Activated naive CD4-positive, alpha-beta T cell treated with anti-CD3 and anti-CD28 coated beads, Interleukin-2, amount 50 U/mL, for 72 hours (primary cell): ENCODE data around the gene CEACAM19. TPM values are rescaled to one million over a fixed set of nuclear protein-coding genes. Genes with fewer than 3 reads are reported as not detected.
"Not testable (repeated sequence)": the region's sequence is repeated elsewhere in the genome, so short reads cannot be mapped to it uniquely, and the experiment has no call there.

Experiments used
- ATAC-seq, 2 donors: fragments of 150-1000 bp; cut with Tn5 transposase; 2 replicates each; pipeline ENCODE4 v1.10.0; 2021; ENCODE audit warnings: mild to moderate bottlenecking in 2 of 2, moderate library complexity in 2 of 2
- DNase-seq, 2 donors: peaks; one replicate each; pipeline ENCODE4 v3.0.0; 2021 to 2022; ENCODE audit warnings: low spot score in 2 of 2
- H3K27ac Mint-ChIP-seq, 2 donors: one replicate each; pipeline ENCODE4 v1.8.0; 2022; ENCODE audit warnings: mild to moderate bottlenecking in 2 of 2, mixed read lengths in 2 of 2
- H3K36me3 Mint-ChIP-seq, 2 donors: one replicate each; pipeline ENCODE4 v1.8.0; 2022; ENCODE audit warnings: mixed read lengths in 2 of 2
- H3K9me3 Mint-ChIP-seq, 2 donors: one replicate each; pipeline ENCODE4 v1.8.0; 2022; ENCODE audit warnings: mixed read lengths in 2 of 2
- total RNA-seq, 2 donors: library from RNA; stranded (reverse); gene quantifications; one replicate each; pipeline ENCODE4 v1.2.3, GENCODE V29; 2022

Gene CEACAM19
- total RNA-seq, 2 donors from 2014 or later, result 2.2 to 2.5 TPM

DNA sequence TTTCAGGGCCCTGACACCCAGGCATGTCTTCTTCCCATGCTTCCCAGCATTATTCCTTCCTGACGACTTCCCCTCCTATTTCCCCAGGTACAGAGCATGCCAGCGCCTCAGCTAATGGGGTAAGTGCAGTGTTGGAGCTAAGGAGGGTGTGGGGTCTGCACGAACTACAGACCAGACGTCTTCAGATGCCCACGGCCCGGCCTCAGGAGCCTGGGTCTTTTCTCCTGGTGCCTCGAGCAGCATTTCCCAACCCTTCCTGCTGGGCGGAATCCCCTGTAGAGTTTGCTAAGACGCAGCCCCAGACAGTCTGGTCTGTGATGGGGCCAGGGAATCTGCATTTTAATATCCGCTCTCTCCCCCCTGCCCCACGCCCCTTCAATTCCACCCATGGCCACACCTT, 10.1 kb upstream of the CEACAM19 start:
- no peaks in the 10 kb centered on the region for H3K9me3 Mint-ChIP-seq
- DNase-seq, result no peak

GRCh38 chr19:44661904-44662303, 9.4 kb upstream of the CEACAM19 start:
- H3K9me3 Mint-ChIP-seq, result no peaks in the 10 kb centered on the region

More for the DNA sequence above, 10.1 kb upstream of the CEACAM19 start:
- no peaks in the 10 kb centered on the region for H3K36me3 Mint-ChIP-seq
- no peak overlapping the region for H3K27ac Mint-ChIP-seq
- no peak for ATAC-seq

GRCh38 chr19:44662691-44663385, 8.4 kb upstream of the CEACAM19 start:
- Mint-ChIP-seq H3K27ac (no peak overlapping the region), H3K36me3 (no peaks in the 10 kb centered on the region), H3K9me3 (no peaks in the 10 kb centered on the region)
- DNase-seq, result no peak
- no peak for ATAC-seq

More at GRCh38 chr19:44661904-44662303, 9.4 kb upstream of the CEACAM19 start:
- Mint-ChIP-seq H3K36me3 (no peaks in the 10 kb centered on the region), H3K27ac (no peak overlapping the region)
- ATAC-seq (no peak), DNase-seq (no peak)

DNA sequence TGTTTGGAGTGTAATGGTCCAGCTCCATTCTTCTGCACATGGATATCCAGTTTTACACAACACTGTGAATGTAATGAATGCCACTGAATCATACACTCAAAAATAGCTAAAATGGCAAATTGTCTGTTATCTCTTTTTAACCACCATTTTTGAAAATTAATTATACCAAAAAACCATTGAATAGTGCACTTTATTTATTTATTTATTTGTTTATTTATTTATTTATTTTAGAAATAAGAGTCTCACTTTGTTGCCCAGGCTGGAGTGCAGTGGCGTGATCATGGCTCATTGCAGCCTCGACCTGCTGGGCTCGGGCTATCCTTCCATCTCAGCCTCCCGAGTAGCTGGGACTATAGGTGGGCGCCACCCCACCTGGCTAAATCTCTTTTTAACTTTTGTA, 7.3 kb upstream of the CEACAM19 start:
- DNase-seq (no peak), ATAC-seq (no peak)
- no peak overlapping the region for H3K27ac Mint-ChIP-seq
- H3K9me3 Mint-ChIP-seq, result no peaks in the 10 kb centered on the region
- no peaks in the 10 kb centered on the region for H3K36me3 Mint-ChIP-seq

DNA sequence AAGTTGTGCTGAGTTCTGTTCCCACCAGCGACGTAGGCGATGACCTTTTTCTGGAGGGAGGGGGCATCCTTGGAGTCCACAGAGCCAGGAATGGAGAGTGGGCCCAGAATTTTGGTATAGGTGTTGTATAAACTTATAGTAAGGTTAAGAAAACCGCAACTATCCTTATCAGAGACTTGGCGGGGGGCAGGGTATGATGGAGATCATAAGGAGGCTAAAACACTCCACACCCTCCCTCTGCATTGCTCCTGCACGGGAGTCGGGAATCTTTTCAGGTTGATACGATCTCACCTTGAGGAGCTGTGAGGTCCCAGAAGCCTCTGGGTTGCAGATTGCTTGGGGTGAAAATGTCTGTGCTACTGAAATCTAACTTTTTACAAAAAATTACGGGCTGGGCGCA, 6.3 kb upstream of the CEACAM19 start:
- H3K27ac Mint-ChIP-seq, result peak overlapping the region in 1 of 2 donors; percentile 36
- H3K36me3 Mint-ChIP-seq, result no peaks in the 10 kb centered on the region
- H3K9me3 Mint-ChIP-seq, result no peaks in the 10 kb centered on the region
- no peak for ATAC-seq
- no peak for DNase-seq

DNA sequence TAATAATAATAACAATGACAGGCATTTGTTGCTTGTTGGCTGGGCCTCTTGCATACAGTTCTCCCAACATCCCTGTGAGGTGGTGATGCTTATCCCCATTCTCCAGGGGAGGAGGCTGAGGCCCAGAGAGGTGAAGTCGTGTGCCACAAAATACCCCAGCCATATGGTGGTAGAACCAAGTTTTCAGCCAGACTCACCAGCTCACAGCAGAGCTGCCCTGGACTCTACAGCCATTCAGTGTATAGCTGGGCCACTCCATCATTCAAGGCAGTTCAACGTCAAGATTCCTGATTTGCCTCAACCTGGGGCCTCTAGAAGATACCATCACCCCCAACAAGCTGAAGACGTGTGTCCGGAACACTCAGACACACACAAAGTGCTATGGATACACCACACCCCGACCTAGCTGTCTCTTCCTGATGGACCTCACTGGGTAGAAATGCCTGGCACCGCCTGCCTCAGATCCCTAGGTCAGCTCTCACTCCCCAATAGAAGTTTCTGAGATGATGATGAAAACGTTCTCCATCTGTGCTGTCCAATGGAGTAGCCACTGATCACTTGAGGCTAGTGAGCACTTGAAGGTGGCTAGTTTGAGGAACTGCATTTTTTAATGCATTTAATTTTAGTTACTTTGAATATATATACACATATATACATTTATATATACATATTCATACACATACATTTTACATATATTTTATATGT, 4.3 kb upstream of the CEACAM19 start:
- no peaks in the 10 kb centered on the region for H3K36me3 Mint-ChIP-seq
- no peak for DNase-seq
- ATAC-seq, result peak; percentile 41 to 66
- H3K9me3 Mint-ChIP-seq, result no peaks in the 10 kb centered on the region
- H3K27ac Mint-ChIP-seq, result no peak overlapping the region

DNA sequence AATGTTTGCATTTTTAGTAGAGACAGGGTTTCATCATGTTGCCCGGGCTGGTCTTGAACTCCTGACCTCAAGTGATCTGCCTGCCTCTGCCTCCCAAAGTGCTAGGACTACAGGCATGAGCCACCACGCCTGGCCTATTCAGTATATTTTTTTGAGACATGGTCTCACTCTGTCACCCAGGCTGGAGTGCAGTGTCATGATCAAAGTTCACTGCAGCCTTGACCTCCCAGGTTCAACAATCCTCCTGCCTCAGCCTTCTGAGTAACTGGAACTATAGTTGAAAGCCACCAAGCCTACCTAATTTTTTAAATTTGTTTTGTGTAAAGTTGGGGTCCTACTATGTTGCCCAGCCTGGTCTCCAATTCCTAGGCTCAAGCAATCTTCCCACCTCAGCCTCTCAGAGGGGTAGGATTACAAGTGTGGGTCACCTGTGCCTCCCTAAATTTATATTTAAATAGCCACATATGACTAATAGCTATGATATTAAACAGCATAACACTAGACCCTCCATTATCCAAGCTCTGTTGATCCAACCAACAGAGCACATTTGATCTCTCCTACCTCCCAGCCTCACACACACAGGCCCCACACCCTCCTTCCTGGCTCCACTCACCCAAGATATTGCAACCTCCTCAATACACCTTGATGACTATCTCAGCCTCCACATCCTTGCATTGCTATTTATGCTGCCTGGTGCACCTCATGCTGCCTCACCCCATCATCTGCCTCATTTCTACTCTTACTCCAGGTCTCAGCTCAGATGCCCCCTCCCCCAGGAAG, 2.1 kb upstream of the CEACAM19 start:
- Mint-ChIP-seq H3K36me3 (no peaks in the 10 kb centered on the region), H3K27ac (no peak overlapping the region), H3K9me3 (no peaks in the 10 kb centered on the region)
- ATAC-seq (peak; percentile 59), DNase-seq (no peak)

DNA sequence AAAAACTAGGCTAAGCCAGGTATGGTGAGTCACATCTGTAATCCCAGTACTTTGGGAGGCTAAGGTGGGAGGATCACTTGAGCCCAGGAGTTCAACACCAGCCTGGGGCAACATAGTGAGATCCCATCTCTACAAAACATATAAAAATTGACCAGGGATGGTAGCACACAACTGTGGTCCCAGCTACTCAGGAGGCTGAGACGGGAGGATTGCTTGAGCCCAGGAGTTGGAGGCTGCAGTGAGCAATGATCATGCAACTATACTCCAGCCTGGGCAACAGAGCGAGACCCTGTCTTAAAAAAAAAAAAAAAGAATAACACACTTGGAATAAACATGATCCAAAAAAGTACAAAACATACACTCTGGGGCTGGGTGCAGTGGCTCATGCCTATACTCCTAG, 1.3 kb upstream of the CEACAM19 start:
- DNase-seq, H3K27ac Mint-ChIP-seq, H3K9me3 Mint-ChIP-seq, ATAC-seq, H3K36me3 Mint-ChIP-seq: not testable (repeated sequence)

- Mint-ChIP-seq H3K27ac (no peak overlapping the region), H3K9me3 (no peaks in the 10 kb centered on the region), H3K36me3 (no peaks in the 10 kb centered on the region)
- no peak for ATAC-seq
- no peak for DNase-seq
Observed at GRCh38 chr19:44672226-44672625, 944 bp downstream of the CEACAM19 start.

DNA sequence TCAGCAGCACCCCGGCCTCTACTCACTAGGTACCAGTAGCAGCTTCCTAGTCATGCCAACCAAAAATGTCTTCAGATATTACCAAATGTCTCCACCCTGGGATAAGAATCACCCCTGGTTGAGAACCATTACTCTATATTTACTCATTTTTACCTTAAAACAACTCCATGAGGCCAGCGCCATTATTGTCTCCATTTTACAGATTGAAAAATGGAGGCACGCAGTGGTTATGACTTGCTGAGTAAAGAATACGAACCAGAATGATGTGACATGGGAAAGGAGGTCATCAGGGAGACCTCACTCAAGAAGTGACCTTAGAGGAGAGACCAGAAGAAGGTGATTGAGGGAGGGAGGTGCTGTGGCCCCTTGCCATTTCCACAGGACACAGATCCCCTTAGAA, 2.2 kb downstream of the CEACAM19 start:
- H3K27ac Mint-ChIP-seq, result no peak overlapping the region
- no peaks in the 10 kb centered on the region for H3K36me3 Mint-ChIP-seq
- DNase-seq (no peak), ATAC-seq (no peak)
- H3K9me3 Mint-ChIP-seq, result no peaks in the 10 kb centered on the region

DNA sequence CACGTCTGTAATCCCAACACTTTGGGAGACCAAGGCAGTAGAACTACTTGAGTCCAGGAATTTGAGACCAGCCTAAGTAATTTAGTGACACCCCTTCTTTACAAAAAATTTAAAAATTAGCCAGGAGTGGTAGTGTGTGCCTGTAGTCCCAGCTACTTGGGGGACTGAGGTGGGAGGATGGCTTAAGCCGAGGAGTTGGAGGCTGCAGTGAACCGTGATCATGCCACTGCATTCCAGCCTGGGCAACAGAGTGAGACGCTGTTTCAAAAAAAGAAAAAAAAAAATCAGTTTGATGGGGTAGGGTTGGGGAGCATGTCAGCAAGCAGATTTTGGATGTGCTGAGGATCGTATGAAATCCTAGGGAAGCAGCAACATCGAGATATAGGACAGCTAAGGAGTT, 4.2 kb downstream of the CEACAM19 start:
- H3K9me3 Mint-ChIP-seq, result no peaks in the 10 kb centered on the region
- no peak overlapping the region for H3K27ac Mint-ChIP-seq
- H3K36me3 Mint-ChIP-seq, result no peaks in the 10 kb centered on the region
- no peak for DNase-seq
- ATAC-seq, result no peak

DNA sequence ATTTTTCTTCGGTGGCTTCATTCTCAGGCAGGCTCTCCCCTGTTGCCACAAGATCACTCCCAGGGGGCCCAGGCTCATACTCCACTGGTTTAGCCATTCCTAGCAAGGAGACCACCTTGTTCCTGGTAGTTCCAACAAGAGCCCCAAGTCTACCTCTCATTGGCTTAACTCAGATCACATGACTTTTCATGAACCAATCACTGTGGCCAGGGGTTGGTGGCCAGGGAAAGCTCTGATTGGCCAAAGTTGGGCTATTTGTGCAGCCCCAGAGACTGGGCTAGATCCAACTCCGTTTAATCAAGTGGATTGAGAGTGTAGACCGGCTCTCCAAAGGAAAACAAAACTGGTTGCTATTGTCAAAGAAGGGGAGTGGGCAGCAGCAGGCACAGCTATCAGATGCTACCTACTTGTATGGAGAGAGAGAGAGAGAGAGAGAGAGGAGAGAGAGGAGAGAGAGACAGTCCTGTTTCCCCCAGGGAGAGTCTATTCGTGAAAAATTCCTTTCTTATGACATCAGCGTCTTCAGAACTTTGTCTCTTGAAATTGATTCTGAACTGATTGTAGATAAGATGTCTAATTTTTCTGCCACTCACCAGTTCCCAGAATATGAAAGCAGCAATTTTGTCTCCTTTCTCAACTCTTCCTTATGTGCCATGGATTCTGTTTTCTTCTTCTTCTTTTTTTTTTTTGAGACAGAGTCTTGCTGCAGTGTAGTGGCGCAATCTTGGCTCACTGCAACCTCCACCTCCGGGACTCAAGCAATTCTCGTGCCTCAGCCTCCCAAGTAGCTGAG, 5.9 kb downstream of the CEACAM19 start:
- DNase-seq (no peak), ATAC-seq (no peak)
- H3K36me3 Mint-ChIP-seq, result no peaks in the 10 kb centered on the region
- no peaks in the 10 kb centered on the region for H3K9me3 Mint-ChIP-seq
- H3K27ac Mint-ChIP-seq, result no peak overlapping the region

DNA sequence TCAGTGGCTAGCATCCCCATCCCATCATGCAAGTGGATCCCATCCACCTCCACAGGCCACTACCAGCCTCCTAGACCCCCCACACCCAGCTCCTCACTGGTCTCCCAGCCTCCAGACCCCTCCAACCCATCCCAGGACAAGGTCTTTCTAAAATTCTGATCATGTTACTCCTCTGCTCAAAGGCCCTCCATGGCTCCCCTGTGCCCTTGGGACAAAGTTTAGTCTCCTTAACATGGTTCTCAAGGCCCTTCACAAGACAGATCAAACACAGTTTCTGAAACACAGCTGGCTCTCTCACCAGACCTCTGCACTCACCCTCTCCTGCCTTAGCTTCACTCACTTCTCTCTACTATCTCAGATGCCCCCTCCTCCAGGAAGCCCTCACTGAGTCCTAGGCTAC, 9.3 kb downstream of the CEACAM19 start:
- DNase-seq (no peak), ATAC-seq (no peak)
- H3K27ac Mint-ChIP-seq, result no peak overlapping the region
- H3K9me3 Mint-ChIP-seq, result no peaks in the 10 kb centered on the region
- H3K36me3 Mint-ChIP-seq, result no peaks in the 10 kb centered on the region

DNA sequence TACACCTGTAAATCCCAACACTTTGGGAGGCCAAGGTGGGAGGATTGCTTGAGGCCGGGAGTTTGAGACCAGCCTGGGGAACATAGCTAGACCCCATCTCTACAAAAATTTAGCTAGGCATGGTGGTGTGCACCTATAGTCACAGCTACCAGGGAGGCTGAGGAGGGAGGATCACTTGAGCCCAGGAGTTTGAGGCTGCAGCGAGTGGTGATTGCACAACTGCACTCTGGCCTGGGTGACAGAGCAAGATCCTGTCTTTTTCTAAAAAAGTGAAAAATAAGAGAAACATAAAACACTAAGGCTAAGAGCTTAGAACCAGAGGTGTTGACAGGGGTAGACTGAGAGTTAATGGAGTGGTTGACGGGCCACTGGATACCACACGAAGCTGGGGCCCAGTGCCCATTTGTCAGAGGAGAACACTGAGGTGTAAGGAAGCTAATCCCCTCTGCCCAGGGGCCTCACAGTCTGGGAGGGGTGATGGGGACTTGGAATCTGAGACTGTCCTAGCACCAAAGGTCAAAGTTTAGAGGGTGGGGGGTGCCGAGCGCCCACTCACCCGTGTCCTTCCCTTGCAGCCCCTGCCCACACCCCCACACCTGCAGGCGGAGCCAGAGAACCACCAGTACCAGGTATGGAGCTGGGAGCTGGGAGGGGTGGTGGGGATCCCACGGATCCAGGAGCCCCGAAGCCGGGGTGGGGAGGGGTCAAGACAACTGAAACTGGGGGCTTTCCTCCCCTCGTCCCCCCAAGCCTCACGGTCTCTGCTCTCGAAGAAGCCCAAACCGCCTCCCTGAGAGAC, 10.9 kb downstream of the CEACAM19 start:
- H3K36me3 Mint-ChIP-seq, result no peaks in the 10 kb centered on the region
- no peaks in the 10 kb centered on the region for H3K9me3 Mint-ChIP-seq
- no peak for ATAC-seq
- DNase-seq, result no peak
- no peak overlapping the region for H3K27ac Mint-ChIP-seq

DNA sequence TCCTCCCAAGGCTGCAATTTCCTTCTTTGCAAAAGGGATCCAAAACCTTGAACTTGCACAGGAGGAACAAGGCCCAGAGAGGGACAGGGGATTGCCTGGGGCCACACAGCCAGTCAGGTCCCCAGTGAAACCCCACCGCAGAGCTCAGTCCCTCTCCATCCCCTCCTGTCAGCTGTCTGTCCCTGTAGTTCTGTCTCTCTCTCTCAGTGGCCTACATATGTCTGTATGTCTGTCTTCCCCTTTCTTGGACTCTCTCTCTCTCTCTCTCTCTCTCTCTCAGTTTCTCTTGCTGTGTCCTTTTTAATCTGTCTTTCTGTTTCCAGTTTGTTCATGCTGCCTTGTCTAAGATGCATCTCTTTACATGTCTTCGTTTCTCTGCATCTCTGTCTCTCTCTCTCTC, 11.5 kb downstream of the CEACAM19 start:
- DNase-seq (no peak), ATAC-seq (no peak)
- H3K27ac Mint-ChIP-seq, result peak overlapping the region in 1 of 2 donors; percentile 13
- no peaks in the 10 kb centered on the region for H3K36me3 Mint-ChIP-seq
- no peaks in the 10 kb centered on the region for H3K9me3 Mint-ChIP-seq
